Fibroblast of the aortic adventitia (primary cell): ENCODE results near the gene EXOC6B. TPM values are rescaled to one million over a fixed set of nuclear protein-coding genes. Genes with fewer than 3 reads are reported as not detected.

ENCODE experiments used
- DNase-seq: peaks from one replicate; pipeline ENCODE4 v3.0.0-alpha.2; 2010; ENCODE audit warnings: low read depth
- H3K4me3 ChIP-seq: 2 replicates; pipeline ENCODE4 v1.5.1; 2011; ENCODE audit warnings: low read depth, mild to moderate bottlenecking, control low read depth, low read length, moderate library complexity
- total RNA-seq: library from RNA; depleted of rRNA; stranded (reverse); fragments of >200 nt; gene quantifications from 2 replicates; pipeline ENCODE4 v1.2.3, GENCODE V29; 2012; ENCODE audit warnings: low replicate concordance
- TF ChIP-seq, protein P1 (sequence below): IDR thresholded peaks from 2 replicates; pipeline ENCODE4 v1.5.1; 2011; ENCODE audit warnings: mild to moderate bottlenecking, low read length, control low read depth, inconsistent platforms; ENCODE audit not compliant: insufficient read depth

Gene EXOC6B
- total RNA-seq, 1 donor = 30.2 TPM

DNA sequence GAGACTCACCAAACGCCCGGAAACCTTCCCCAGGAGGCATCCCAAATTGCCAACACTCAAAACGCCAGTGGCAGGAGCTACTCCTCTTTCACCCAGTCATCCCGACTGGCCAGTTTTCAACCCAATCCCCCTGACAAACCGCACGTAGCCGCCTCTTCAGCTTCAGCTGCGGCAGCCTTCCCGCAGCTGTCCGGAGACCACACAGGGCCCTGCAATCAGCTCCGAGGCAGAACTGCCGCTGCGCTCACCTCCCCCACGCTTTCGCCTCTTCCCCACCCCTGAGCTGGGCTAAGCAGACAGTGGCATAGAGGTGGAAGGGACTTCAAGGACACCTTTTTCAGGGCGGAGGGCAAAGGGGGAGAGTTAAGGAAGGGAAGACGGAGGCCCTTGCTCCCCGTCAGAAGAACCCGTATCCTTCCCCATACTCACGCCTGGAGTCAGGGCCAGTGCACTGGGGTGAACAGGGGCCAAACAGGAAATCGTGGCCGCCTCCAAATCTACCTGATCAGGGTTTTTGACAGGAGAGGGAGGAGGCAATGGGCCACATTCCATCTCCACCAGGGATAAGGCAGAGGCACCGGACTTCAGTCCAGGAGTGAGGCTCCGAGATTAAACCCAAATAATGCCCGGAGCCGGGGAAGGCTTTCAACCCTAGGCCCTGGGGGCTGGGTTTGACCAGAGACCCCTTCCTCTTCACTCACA lies 695.0 kb downstream of the EXOC6B start:
- TF ChIP-seq, protein P1, sequence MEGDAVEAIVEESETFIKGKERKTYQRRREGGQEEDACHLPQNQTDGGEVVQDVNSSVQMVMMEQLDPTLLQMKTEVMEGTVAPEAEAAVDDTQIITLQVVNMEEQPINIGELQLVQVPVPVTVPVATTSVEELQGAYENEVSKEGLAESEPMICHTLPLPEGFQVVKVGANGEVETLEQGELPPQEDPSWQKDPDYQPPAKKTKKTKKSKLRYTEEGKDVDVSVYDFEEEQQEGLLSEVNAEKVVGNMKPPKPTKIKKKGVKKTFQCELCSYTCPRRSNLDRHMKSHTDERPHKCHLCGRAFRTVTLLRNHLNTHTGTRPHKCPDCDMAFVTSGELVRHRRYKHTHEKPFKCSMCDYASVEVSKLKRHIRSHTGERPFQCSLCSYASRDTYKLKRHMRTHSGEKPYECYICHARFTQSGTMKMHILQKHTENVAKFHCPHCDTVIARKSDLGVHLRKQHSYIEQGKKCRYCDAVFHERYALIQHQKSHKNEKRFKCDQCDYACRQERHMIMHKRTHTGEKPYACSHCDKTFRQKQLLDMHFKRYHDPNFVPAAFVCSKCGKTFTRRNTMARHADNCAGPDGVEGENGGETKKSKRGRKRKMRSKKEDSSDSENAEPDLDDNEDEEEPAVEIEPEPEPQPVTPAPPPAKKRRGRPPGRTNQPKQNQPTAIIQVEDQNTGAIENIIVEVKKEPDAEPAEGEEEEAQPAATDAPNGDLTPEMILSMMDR = no peak
- no peak for DNase-seq
- no peak overlapping the region for H3K4me3 ChIP-seq

DNA sequence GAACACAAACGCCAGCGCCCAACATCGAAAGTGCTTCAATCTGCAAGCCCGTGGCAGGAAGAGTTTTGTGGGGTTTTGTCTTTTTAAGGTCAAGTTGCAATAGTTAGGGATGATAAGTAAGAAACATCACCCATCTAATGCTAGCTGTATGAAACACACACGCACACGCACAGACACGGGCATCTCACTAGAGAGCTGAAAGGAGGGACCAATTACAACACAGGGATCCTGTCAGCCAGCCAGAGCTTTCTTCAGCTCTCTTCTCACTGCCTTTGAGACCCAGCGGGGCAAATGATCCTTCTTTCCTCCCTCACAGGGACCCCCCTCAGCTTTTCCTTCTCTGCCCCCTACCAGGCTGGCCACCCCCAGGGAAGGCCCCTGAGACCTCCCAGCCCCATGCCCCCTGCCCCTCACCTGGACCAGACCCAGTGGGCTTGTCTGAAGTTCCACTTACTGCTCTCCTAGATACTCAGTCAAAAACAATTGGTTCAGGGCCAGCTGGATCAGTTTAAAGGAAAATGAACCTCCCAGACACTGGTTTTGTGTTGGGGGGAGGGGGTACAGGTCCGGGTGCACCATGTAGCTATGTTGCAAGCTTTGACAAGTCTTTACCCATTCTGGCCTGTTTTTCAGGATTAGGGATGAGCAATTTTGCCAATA lies 696.0 kb downstream of the EXOC6B start:
- no peak for DNase-seq
- no peak overlapping the region for H3K4me3 ChIP-seq
- TF ChIP-seq, protein P1 = no peak

DNA sequence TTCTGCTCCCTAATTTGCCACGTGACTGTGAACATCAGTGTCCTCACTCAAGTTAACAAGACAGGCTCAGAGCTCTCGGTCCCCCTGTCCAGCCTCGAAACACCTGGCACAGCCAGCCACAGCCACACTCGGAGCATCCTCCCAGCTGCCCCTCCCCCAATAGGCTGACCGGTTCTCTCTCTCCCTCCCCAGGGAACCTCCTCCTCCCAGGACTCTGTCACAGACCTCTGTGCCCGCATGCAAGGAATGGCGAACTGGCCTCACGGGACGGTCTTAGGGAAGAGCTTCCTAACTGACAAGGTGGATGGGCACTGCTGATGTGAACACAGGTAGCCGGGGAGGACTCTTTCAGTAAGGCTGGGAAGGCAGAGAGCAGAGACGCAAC lies 697.0 kb downstream of the EXOC6B start:
- TF ChIP-seq, protein P1 = no peak
- DNase-seq = no peak
- no peak overlapping the region for H3K4me3 ChIP-seq

DNA sequence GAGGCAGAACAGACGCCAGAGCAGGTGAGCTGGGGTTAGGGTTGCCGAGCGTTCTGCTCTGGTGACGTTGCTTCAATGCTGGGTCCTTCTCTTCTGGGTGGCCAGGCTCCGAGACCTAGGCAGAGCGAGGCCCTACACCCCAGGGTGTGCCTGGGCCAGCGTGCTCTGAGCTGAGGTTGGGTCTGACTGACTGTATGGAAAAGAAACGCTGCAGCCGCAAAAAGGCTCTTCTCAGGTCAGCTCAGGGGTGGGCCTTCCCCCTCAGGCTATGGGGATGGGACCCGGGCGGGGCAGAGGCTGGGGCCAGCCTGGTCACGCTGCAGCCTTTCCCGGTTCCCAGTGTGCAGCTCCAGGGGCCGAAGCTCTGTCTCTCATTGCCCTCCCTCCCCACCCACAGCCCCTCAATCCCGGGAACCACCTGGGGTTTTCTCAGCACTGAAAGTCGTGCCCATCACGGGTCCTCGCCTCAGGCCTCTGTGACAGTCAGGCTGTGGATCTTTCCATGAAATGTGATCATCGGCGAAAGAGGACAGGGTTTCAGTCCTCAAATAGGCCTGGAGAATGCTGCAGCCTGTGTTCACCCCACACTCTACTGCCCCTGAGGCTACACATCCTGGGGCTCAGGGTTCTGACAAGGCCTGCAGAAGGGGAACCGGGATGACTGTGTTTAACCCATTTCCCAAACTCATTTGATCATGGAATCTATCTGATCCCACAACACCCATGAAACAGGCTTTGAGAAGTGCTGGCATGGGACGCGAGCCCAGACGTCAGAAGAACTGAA lies 697.6 kb downstream of the EXOC6B start:
- no peak overlapping the region for H3K4me3 ChIP-seq
- TF ChIP-seq, protein P1 = no peak
- no peak for DNase-seq

DNA sequence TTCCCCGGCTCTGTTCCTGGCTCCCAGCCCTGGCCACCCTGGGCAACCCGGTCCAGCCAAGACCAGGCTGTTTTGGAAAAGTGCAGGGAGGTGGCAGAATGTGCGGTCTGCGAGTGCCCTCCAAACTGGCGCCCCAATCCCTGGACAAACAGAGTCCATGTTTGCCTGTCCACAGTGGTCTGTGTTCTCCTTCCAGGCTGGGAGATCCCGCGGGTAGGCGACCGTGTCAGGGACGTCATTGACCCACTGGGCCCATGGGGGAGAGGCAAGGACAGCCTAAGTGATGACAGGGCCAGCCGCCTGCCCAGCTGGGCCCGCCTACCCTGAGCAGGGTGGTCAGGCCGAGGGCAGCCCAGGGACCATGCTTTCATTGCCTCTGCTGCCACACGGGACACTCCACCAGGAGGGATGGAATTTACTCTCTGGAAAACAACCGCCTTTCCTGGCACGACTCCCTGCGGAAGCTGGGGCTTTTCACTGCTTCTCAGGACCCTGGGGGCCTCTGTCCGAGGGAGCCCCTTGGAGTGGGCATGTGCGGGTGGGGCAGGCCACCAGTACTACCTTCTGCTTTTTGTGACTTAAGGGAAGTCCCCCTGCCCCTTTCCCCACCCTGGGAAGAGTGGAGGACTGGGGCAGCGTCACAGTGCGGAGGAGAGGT lies 698.3 kb downstream of the EXOC6B start:
- TF ChIP-seq, protein P1 = no peak
- no peak overlapping the region for H3K4me3 ChIP-seq
- no peak for DNase-seq
